Activated naive CD4-positive, alpha-beta T cell treated with anti-CD3 and anti-CD28 coated beads, Interleukin-2, amount 50 U/mL, for 16 hours (primary cell): ENCODE measurements around the gene P4HB.

ENCODE experiments used
- DNase-seq: peaks from one replicate; pipeline ENCODE4 v3.0.0-alpha.2; 2020

P4HB gene

DNA sequence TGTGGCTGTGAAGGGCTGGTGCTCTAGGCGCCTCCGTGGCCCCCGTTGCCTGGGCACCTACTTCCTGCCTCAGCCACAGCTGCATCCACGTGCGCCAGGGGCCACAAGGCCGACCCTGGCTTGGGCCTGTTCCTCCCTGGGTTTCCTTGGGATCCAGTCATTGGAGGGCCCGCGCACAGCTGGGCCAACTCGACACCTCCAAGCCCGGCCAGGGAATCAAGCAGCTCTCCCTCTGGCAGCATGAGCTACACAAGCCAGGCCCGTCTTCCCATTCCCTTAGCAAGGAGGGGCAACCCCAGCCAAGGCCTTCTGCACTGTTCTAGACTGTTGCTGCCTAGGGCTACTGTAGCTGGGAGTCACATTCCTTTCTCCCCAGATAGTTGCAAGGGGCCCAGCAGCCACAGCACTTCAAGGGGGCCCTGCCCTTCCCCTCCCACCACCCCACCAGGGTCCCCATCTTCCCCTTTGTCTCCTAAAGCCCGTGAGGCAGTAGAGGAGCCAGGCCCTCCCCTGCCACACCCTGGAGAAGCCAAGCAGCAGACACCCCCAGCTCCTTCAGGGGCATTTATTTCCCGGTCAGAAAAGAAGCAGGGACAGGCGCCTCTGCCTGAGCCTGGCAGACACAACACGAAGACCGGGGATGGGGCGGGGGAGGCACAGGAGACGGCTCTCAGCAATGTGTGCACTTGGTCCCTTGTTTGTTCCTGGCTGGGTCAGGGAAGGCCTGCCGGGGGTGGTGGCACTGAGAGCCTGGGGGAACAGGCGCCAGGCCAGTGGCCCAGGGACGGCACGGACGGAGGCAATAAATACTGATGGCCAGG is 7.0 kb upstream of the P4HB start:
- DNase-seq, result no peak

- DNase-seq, result no peak
Observed at GRCh38 chr17:81866440-81867169, 6.3 kb upstream of the P4HB start.

- DNase-seq, result no peak
Observed at GRCh38 chr17:81865733-81866439, 5.6 kb upstream of the P4HB start.

- DNase-seq, result no peak
Observed at GRCh38 chr17:81865358-81865732, 5.0 kb upstream of the P4HB start.

GRCh38 chr17:81863833-81864768 is 3.8 kb upstream of the P4HB start:
- DNase-seq, result no peak

- DNase-seq, result no peak
Observed at GRCh38 chr17:81863123-81863675, 2.9 kb upstream of the P4HB start.

- peak; percentile 98 for DNase-seq
Observed at GRCh38 chr17:81860756-81861568, 627 bp upstream of the P4HB start.

DNA sequence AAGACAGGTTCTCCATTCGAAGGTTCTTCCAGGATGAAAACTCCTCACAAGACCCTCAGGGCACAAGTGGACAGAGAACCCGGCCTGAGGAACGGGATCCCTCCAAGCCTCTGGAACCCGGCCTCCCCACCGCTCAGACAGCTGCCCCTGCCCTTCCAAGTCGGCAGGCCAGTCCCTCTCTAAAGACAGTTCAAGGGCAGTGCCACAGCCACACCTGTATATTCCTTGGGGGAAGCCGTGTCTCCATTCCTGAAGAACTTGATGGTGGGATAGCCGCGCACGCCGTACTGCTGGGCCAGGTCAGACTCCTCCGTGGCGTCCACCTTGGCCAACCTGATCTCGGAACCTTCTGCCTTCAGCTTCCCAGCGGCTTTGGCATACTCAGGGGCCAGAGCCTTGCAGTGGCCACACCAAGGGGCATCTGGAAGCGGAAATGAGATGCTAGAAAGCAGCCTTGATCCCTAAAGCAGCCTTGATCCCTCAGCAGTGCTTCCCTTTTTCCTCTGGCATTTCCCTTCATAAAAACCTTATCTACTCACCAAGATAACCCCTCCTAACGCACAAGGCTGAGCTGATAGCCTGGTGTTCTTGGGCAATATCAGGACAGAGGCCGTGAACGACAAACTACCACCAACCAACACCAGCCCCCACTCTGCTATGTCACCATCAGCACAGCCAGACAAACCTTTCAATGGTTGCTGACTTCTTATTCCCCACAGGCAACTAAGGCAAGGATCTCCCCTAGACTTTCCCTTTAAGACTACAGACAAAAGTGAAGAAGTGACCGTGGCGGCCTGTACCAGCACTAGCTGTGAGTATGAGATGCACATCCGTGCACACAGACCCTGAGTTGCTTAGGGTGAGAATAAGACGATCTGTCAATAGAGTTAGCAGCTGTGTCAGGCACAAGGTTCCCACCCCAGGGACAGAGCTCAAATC is 1.1 kb downstream of the P4HB start:
- DNase-seq, result no peak

DNA sequence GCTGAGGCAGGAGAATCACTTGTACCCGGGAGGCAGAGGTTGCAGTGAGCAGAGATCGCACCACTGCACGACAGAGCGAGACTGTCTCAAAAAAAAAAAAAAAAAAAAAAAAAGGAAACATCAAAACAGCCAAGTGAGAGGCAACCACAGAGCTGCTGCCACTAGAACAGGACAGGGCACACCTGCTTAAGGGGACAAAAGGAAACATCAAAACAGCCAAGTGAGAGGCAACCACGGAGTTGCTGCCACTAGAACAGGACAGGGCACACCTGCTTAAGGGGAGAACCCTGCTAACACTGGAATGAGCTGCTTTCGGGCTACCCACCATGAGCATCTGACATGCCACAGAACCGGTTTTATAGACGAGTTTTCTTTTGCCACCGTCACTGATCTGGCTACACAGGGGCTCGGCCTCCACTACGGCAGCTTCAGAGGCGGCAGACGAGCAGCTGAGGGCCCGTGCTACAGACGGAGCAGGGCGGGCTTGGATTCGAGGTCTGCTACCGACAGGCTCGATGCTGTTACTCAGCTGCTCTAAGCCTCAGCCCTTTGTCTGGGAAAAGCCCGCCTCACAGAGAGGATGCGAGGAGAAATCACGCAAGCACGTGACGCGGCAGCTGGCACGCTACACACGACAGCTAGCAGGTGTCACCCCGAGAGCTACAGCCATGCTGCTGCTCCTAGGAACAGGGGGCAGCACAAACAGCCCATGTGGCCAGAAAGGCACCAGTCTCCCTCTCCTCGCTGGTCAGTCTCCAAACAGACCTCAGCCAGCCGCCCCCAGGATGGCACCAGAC is 2.0 kb downstream of the P4HB start:
- no peak for DNase-seq

- DNase-seq, result no peak
Observed at GRCh38 chr17:81854974-81855774, 5.2 kb downstream of the P4HB start.

GRCh38 chr17:81852237-81852636 is 8.1 kb downstream of the P4HB start:
- no peak for DNase-seq

GRCh38 chr17:81851423-81851822 is 8.9 kb downstream of the P4HB start:
- DNase-seq, result no peak

- DNase-seq, result no peak
Observed at GRCh38 chr17:81849457-81849856, 10.9 kb downstream of the P4HB start.

DNA sequence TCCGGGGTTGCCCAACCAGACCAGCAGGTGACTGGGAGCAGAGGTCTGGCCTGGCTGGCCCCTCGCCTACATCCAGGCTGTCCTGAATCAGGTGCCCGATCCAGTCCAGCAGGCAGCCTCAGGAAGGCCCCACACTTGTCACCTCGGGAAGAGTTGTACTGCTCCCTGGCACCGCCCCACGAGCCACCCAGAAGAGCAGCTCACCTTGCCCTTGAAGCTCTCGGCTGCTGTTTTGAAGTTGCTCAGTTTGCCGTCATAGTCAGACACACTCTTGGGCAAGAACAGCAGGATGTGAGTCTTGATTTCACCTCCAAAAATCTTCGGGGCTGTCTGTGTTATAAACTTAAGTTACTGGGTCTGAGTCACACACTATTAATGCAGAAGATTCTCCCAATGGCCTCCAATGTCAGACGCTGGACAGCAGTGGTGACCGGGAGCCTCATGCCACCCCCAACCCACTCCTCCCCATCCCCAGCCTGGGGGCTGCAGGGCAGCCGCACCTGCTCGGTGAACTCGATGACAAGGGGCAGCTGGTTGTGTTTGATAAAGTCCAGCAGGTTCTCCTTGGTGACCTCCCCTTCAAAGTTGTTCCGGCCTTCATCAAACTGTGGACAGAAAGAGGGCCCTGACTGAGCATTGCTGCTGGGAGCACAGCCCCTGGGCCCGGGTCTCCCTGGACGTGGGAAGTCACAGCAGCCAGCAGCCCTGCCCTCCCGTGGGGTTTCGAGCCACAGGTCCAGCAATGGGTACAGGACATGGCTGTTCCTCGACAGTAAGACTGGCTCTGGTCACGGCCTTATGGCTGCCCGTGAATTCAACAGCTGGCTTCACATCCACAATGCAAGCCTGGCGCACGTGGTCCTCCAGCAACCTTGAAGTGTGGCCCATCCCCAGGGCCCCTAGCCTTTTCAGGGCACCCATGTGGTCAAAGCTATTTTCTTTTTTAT is 13.3 kb downstream of the P4HB start:
- no peak for DNase-seq

GRCh38 chr17:81845881-81846742 is 14.2 kb downstream of the P4HB start:
- no peak for DNase-seq

- no peak for DNase-seq
Observed at GRCh38 chr17:81845361-81845760, 15.0 kb downstream of the P4HB start.
